Esophagus squamous epithelium (tissue), 5 donors: ENCODE measurements around the gene RIOK3. TPM values are rescaled to one million over a fixed set of nuclear protein-coding genes. Genes with fewer than 3 reads are reported as not detected.
"Not testable (repeated sequence)": the region's sequence is repeated elsewhere in the genome, so short reads cannot be mapped to it uniquely, and the experiment has no call there.

ENCODE experiments used
- DNase-seq: peaks from one replicate; lab custom pipeline; 2025; lab: John Stamatoyannopoulos, UW
- H3K27ac ChIP-seq, 4 donors: fragments of 200-600 bp; sonication (generic); one replicate each; pipeline ENCODE4 v1.5.1; 2016 to 2019; ENCODE audit warnings: mild to moderate bottlenecking in 1 of 4
- H3K27me3 ChIP-seq, 4 donors: fragments of 200-600 bp; sonication (generic); 1 replicate in 3 of 4; 2 replicates in 1 of 4; pipeline versions ENCODE4 v1.5.1 to v1.6.0; 2017 to 2021; ENCODE audit warnings: antibody characterized with exemption in 1 of 4
- H3K36me3 ChIP-seq, 3 donors: fragments of 200-600 bp; sonication (generic); one replicate each; pipeline ENCODE4 v1.5.1; 2016 to 2019
- H3K4me1 ChIP-seq, 3 donors: fragments of 200-600 bp; sonication (generic); one replicate each; pipeline ENCODE4 v1.5.1; 2017 to 2019
- H3K4me3 ChIP-seq, 4 donors: fragments of 200-600 bp; sonication (generic); 1 replicate in 3 of 4; 2 replicates in 1 of 4; pipeline ENCODE4 v1.5.1; 2016 to 2019; ENCODE audit warnings: mild to moderate bottlenecking in 2 of 4, moderate library complexity in 1 of 4
- H3K9me3 ChIP-seq, 3 donors: fragments of 200-600 bp; sonication (generic); one replicate each; pipeline ENCODE4 v1.5.1; 2016 to 2019
- POLR2A ChIP-seq, 4 donors: fragments of 450-650 bp; IDR thresholded peaks; one replicate each; pipeline ENCODE4 v1.6.1; 2017; ENCODE audit warnings: antibody characterized with exemption in 4 of 4, mild to moderate bottlenecking in 4 of 4, moderate library complexity in 3 of 4
- WGBS, 2 donors: methylation state at CpG; one replicate each; pipeline ENCODE4 v1.1.5; 2018; 5-methylcytosine and 5-hydroxymethylcytosine counted together
- intact Hi-C: fragments of 100-400 bp; cut with DNase I; formaldehyde crosslinking; loops from one replicate; pipeline ENCODE4 v1.15.0; 2022
- total RNA-seq, 4 donors: library from RNA; depleted of rRNA; stranded (reverse); fragments of >200 nt; gene quantifications; one replicate each; pipeline ENCODE4 v1.1.0, GENCODE V29; 2016
- TF ChIP-seq, protein P1 (sequence below), 6 experiments: fragments of 450-650 bp in 4 of 6; fragments of 200-600 bp in 2 of 6; sonication (generic) in 2 of 6; IDR thresholded peaks; one replicate each; pipeline ENCODE4 v1.5.1; 2016 to 2019; ENCODE audit warnings: antibody characterized with exemption in 6 of 6, mild to moderate bottlenecking in 4 of 6, moderate library complexity in 4 of 6
- donor health status: DM: yes; HTN: yes; CAD: no.

Gene RIOK3
- total RNA-seq, 4 donors from 2014 or later = 58.4 to 140 (median 84.4) TPM

DNA sequence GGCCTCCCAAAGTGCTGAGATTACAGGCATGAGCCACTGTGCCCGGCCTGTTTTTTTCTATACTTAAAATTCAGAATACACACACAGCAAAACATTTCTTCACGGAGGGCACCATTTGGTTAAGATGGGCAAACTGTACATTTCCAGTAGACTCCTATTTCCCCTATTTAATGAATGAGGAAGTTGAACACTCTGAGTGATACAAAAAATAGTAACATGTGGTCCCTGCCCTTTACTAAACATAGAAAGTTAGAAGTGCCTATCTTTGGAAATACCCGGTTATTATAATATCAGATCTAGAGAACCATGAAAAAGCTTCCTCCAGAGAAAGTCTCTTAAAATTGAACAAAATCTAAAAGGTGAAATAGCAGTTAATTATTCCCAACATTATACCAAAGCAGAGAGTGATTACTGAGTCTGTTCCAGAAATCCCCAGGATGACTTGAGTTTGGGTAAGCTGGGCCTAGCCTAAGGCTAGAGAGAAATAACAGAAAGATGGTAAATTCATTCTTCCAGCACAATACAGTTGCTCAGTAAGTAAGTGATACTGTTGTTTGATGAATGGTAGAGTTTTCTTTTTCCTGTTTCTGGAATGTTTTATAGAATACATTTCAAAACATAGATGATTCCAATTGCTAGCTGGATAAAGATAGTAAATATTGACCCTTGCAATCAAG is 26.9 kb downstream of the RIOK3 start:
- Histone ChIP-seq H3K4me1 (no peaks in the 10 kb centered on the region), H3K4me3 (no peak overlapping the region), H3K27ac (no peak overlapping the region), H3K9me3 (no peaks in the 10 kb centered on the region), H3K27me3 (no peaks in the 10 kb centered on the region), H3K36me3 (peaks cover 21 to 89% (median 62%) of the 10 kb centered on the region in 3 donors)
- DNase-seq = no peak
- WGBS, 2 donors = 74% methylated on average over 3 of the region's 3 CpGs
- no peak for TF ChIP-seq POLR2A (IDR thresholded peaks at IDR 0.05)
- intact Hi-C loops = no loop called here

DNA sequence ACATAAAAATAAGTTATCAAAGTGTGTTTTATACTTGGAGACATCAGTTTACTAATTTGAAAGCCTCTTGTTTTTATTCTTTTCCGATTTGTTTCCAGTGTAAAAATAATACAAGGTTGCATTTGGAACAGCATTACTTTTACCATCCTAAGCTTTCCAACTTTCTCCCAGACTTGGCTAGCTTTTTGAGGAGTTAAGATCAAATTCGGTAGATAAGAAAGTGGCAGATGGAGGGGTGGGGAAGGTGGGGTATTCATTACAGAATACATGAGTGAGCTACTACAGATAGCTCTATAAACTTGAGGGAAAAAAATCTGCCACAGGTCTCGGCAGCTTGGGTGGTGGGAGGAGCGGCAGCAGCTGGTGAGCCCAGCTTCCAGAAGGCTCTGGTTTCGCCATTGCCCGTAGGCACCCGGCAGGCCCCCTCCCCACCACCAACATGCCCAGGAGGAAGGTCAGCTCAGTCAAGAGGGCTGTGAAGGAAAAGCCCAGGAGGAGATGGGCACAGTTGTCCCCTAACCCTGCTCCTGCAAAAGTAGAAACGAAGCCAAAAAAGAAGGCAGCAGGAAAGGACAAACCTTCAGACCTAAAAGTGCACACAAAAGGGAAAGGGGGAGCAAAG is 31.6 kb downstream of the RIOK3 start:
- Histone ChIP-seq H3K4me3 (no peak overlapping the region), H3K4me1 (peaks cover 10 to 24% (median 17%) of the 10 kb centered on the region in 3 donors), H3K9me3 (no peaks in the 10 kb centered on the region), H3K36me3 (peaks cover 4 to 42% (median 15%) of the 10 kb centered on the region in 3 donors), H3K27me3 (no peaks in the 10 kb centered on the region), H3K27ac (no peak overlapping the region)
- WGBS, 2 donors = 73 to 79% methylated on average over 7 to 8 of the region's 8 CpGs
- intact Hi-C loops = no loop called here
- no peak for TF ChIP-seq POLR2A (IDR thresholded peaks at IDR 0.05)
- TF ChIP-seq, protein P1, sequence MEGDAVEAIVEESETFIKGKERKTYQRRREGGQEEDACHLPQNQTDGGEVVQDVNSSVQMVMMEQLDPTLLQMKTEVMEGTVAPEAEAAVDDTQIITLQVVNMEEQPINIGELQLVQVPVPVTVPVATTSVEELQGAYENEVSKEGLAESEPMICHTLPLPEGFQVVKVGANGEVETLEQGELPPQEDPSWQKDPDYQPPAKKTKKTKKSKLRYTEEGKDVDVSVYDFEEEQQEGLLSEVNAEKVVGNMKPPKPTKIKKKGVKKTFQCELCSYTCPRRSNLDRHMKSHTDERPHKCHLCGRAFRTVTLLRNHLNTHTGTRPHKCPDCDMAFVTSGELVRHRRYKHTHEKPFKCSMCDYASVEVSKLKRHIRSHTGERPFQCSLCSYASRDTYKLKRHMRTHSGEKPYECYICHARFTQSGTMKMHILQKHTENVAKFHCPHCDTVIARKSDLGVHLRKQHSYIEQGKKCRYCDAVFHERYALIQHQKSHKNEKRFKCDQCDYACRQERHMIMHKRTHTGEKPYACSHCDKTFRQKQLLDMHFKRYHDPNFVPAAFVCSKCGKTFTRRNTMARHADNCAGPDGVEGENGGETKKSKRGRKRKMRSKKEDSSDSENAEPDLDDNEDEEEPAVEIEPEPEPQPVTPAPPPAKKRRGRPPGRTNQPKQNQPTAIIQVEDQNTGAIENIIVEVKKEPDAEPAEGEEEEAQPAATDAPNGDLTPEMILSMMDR (IDR thresholded peaks at IDR 0.05) = no peak
- no peak for DNase-seq

DNA sequence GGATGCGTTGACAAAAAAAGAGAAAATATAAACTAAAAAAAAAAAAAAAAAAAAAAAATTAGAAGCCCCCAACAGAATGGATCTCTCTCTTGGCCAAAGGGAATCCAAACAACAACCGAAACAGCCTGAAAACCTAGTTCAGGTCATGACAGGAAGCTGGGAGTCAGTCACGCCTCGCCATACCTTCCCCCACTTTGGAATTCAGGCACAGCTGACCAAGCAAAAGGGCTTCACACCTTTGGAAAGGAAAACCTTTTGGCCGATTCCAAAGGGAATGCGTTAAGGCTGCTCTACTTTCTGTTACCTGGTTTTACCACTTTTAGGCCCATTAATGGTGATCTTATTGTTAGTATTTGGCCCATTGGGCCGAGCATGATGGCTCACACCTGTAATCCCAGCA is 32.3 kb downstream of the RIOK3 start:
- Histone ChIP-seq H3K27me3 (no peaks in the 10 kb centered on the region), H3K36me3 (peaks cover 4 to 35% (median 8%) of the 10 kb centered on the region in 3 donors), H3K4me1 (peaks cover 10 to 24% (median 17%) of the 10 kb centered on the region in 3 donors), H3K27ac (no peak overlapping the region), H3K4me3 (no peak overlapping the region), H3K9me3 (no peaks in the 10 kb centered on the region)
- intact Hi-C loops = no loop called here
- TF ChIP-seq, protein P1 (IDR thresholded peaks at IDR 0.05) = no peak
- TF ChIP-seq POLR2A (IDR thresholded peaks at IDR 0.05) = no peak
- no peak for DNase-seq
- WGBS, 2 donors = 87 to 88% methylated on average over 6 to 7 of the region's 7 CpGs

DNA sequence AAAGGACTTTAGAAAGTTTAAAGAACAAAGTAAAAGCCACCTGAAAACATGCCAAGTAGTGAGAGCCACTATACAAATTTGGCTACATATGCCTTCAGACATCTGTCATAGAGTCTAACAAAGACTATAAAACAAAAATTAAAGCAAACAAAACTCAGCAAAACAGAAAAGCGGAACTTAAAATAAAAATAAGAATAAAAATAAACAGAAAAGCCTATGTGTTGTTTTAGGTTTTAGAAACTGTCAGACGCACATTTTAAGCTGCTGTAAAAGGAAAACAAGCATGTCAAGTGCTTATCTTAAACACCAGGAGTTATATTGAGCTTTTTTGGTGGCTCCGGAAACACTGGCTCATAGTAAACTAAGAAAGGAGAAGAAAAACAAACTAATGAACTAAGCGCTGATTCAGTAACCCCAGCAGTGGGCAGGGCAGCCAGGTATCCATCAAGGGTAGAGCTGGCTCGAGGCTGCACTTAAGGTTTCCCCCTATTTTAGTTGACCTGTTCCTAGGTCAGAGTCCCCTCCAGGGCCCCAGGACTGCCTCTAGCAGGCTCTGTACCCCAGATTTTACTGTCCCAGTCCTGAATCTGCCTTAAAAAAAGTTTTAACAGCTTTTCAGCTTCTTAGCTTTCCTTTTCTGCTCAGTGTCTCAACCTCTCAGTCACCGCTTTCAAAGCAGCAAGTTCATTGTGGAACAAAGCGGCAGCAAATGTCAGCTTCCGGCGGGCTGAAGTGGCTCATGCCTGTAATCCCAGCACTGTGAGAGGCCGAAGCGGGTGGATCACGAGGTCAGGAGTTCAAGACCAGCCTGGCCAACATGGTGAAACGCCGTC is 34.9 kb downstream of the RIOK3 start:
- H3K27ac ChIP-seq = peak overlapping the region; percentile 66 to 86 (median 80)
- 15 to 21% methylated on average over 11 to 14 of the region's 14 CpGs for WGBS, 2 donors
- TF ChIP-seq POLR2A (IDR thresholded peaks at IDR 0.05) = no peak
- TF ChIP-seq, protein P1 (IDR thresholded peaks at IDR 0.05) = no peak
- no peaks in the 10 kb centered on the region for H3K27me3 ChIP-seq
- peak overlapping the region in 3 of 4 donors; percentile 20 to 45 (median 27) for H3K4me3 ChIP-seq
- intact Hi-C loops = no loop called here
- no peak for DNase-seq
- no peaks in the 10 kb centered on the region for H3K9me3 ChIP-seq
- peaks cover 0 to 9% (median 0%) of the 10 kb centered on the region in 3 donors for H3K36me3 ChIP-seq
- peaks cover 10 to 24% (median 17%) of the 10 kb centered on the region in 3 donors for H3K4me1 ChIP-seq

DNA sequence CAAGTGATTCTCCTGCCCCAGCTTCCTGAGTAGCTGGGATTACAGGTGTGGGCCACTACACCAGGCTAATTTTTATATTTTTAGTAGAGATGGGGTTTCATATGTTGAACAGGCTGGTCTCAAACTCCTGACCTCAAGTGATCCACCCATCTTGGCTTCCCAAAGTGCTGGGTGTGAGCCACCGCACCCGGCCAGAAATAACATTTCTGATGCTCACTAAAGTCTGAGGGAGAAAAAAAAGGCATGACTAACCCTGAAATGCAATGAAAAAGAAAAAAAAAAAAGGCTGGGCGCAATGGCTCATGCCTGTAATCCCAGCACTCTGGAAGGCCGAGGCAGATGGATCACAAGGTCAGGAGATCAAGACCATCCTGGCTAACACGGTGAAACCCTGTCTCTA is 36.5 kb downstream of the RIOK3 start:
- H3K36me3 ChIP-seq, intact Hi-C loops: not testable (repeated sequence)

More for the DNA sequence above, 36.5 kb downstream of the RIOK3 start:
- 75 to 77% methylated on average over 3 to 5 of the region's 5 CpGs for WGBS, 2 donors
- not testable (repeated sequence) for H3K27me3 ChIP-seq, DNase-seq, H3K4me3 ChIP-seq, H3K27ac ChIP-seq, H3K9me3 ChIP-seq
- H3K4me1 ChIP-seq = peaks cover 10 to 27% (median 17%) of the 10 kb centered on the region in 3 donors
